ENCODE data around the gene MAGEC3.
"Not testable (repeated sequence)": the region's sequence is repeated elsewhere in the genome, so short reads cannot be mapped to it uniquely, and the experiment has no call there.

Gene MAGEC3

GRCh38 chrX:141857479-141857878 is 19.4 kb downstream of the MAGEC3 start:
- no peak overlapping the region for H3K4me3 ChIP-seq (ENCODE audit: low read depth, low read length)
- TF ChIP-seq, protein P1, sequence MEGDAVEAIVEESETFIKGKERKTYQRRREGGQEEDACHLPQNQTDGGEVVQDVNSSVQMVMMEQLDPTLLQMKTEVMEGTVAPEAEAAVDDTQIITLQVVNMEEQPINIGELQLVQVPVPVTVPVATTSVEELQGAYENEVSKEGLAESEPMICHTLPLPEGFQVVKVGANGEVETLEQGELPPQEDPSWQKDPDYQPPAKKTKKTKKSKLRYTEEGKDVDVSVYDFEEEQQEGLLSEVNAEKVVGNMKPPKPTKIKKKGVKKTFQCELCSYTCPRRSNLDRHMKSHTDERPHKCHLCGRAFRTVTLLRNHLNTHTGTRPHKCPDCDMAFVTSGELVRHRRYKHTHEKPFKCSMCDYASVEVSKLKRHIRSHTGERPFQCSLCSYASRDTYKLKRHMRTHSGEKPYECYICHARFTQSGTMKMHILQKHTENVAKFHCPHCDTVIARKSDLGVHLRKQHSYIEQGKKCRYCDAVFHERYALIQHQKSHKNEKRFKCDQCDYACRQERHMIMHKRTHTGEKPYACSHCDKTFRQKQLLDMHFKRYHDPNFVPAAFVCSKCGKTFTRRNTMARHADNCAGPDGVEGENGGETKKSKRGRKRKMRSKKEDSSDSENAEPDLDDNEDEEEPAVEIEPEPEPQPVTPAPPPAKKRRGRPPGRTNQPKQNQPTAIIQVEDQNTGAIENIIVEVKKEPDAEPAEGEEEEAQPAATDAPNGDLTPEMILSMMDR (IDR thresholded peaks at IDR 0.05; ENCODE audit: borderline replicate concordance, insufficient read depth, low read depth, low read length): no peak

DNA sequence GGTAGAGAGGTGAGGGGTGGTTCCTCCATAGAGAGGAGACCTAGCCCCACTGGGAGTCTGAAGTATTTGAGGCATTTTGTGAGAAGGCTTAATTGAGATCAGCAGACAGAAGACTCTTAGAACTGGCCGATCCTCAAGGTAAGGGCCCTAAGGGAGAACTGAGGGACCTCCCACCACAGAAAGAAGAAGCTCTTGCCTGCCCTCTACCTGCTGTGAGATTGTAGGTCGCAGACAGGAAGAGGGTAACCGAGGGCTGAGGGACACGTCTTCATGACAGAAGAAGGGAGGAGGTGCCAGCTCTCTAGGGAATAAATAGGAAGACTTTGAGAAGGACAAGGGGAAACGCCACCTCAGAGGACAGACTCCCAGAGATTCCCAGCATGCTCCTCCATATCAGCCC is 41.5 kb downstream of the MAGEC3 start:
- TF ChIP-seq, protein P1 (IDR thresholded peaks at IDR 0.05; ENCODE audit: borderline replicate concordance, insufficient read depth, low read depth, low read length): no peak
- H3K4me3 ChIP-seq (ENCODE audit: low read depth, low read length): no peak overlapping the region

DNA sequence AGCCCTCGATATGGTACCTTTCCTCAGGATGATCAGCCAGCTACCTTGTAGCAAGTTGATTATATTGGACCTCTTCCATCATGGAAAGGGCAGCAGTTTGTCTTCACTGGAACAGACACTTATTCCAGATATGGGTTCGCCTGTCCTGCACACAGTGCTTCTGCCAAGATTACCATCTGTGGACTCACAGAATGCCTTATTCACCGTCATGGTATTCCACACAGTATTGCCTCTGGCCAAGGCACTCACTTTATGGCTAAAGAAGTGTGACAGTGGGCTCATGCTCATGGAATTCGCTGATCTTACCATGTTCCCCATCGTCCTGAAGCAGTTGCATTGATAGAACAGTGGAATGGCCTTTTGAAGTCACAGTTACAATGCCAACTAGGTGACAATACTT is 50.7 kb downstream of the MAGEC3 start:
- H3K4me3 ChIP-seq (ENCODE audit: low read depth, low read length): not testable (repeated sequence)

GRCh38 chrX:141894733-141895132 is 56.6 kb downstream of the MAGEC3 start:
- TF ChIP-seq, protein P1 (IDR thresholded peaks at IDR 0.05; ENCODE audit: borderline replicate concordance, insufficient read depth, low read depth, low read length): no peak
- H3K4me3 ChIP-seq (ENCODE audit: low read depth, low read length): no peak overlapping the region

DNA sequence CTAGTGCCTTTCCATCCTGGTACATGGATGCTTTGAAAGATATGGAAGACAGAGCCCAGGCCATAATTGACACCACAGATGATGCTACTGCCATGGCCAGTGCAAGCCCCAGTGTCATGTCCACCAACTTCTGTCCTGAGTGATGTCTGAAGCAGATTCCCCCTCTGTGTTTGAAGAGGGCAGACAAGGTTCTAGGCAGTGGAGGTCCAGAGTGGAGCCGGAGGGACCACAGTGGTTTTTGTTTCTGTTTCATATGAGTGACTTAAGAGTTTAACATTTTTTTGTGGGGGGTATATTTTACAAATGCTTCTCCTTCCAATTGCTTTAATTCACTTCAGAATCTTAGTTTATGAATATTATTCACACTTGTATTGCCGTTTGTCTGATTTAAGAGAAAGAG is 59.6 kb downstream of the MAGEC3 start:
- TF ChIP-seq, protein P1 (IDR thresholded peaks at IDR 0.05; ENCODE audit: borderline replicate concordance, insufficient read depth, low read depth, low read length): no peak
- no peak overlapping the region for H3K4me3 ChIP-seq (ENCODE audit: low read depth, low read length)

- TF ChIP-seq, protein P1 (IDR thresholded peaks at IDR 0.05; ENCODE audit: borderline replicate concordance, insufficient read depth, low read depth, low read length): no peak
- no peak overlapping the region for H3K4me3 ChIP-seq (ENCODE audit: low read depth, low read length)
Measured at GRCh38 chrX:141902366-141902765, 64.2 kb downstream of the MAGEC3 start.

GRCh38 chrX:141903400-141904155 is 65.5 kb downstream of the MAGEC3 start, which contains the start of gene MAGEC1:
MAGEC1 (plus strand) TSS chrX:141903894; CDS start chrX:141905073, 1,179 bp downstream.
- TF ChIP-seq, protein P1 (IDR thresholded peaks at IDR 0.05; ENCODE audit: borderline replicate concordance, insufficient read depth, low read depth, low read length): no peak
- no peak within 1 kb of the TSS for H3K4me3 ChIP-seq (ENCODE audit: low read depth, low read length)
